Measurements from ENCODE around the gene MTHFD1L. TPM values are rescaled to one million over a fixed set of nuclear protein-coding genes. Genes with fewer than 3 reads are reported as not detected.

The MTHFD1L gene
- total and polyA plus RNA-seq, 4 experiments from 2014 or later: 3.7 to 11.1 (median 8.9) TPM

- H3K27me3 ChIP-seq (ENCODE audit: insufficient read depth, low read length): no peaks in the 10 kb centered on the region
- ChIA-PET POLR2A (ENCODE audit: partially characterized antibody) (no interaction called here), CTCF (ENCODE audit: partially characterized antibody) (no interaction called here)
- no peak overlapping the region for H3K4me3 ChIP-seq (ENCODE audit: low read length in 2 of 2)
- Mint-ChIP-seq H3K27ac (no peak overlapping the region), H3K4me3 (no peak overlapping the region), H3K27me3 (peaks cover 2 to 11% of the 10 kb centered on the region in 2 donors), H3K36me3 (no peaks in the 10 kb centered on the region), H3K4me1 (peaks cover 0 to 2% (median 0%) of the 10 kb centered on the region in 4 donors), H3K9me3 (peaks cover 0 to 3% (median 0%) of the 10 kb centered on the region in 8 donors)
- H3K9me3 ChIP-seq (ENCODE audit: control insufficient read depth in 1 of 2, low read length in 2 of 2): no peaks in the 10 kb centered on the region
- H3K27ac ChIP-seq (ENCODE audit: low read depth, low read length): no peak overlapping the region
- intact Hi-C loops (cut with micrococcal nuclease): no loop called here
- DNase-seq: no peak
- H3K4me1 ChIP-seq (ENCODE audit: insufficient read depth, low read length): no peaks in the 10 kb centered on the region
- no peaks in the 10 kb centered on the region for H3K36me3 ChIP-seq (ENCODE audit: insufficient read depth, low read length)
Measured at GRCh38 chr6:151147118-151147832, 281.8 kb downstream of the MTHFD1L start.

- Mint-ChIP-seq H3K27me3 (peaks cover 2 to 11% of the 10 kb centered on the region in 2 donors), H3K36me3 (no peaks in the 10 kb centered on the region)
Measured at GRCh38 chr6:151148111-151148510, 282.6 kb downstream of the MTHFD1L start.

GRCh38 chr6:151149793-151150192 lies 284.3 kb downstream of the MTHFD1L start:
- intact Hi-C loops (cut with micrococcal nuclease): no loop called here
- DNase-seq: no peak
- Histone ChIP-seq H3K36me3 (ENCODE audit: insufficient read depth, low read length) (no peaks in the 10 kb centered on the region), H3K4me3 (ENCODE audit: low read length in 2 of 2) (no peak overlapping the region), H3K27ac (ENCODE audit: low read depth, low read length) (no peak overlapping the region), H3K9me3 (ENCODE audit: control insufficient read depth in 1 of 2, low read length in 2 of 2) (no peaks in the 10 kb centered on the region), H3K27me3 (ENCODE audit: insufficient read depth, low read length) (no peaks in the 10 kb centered on the region), H3K4me1 (ENCODE audit: insufficient read depth, low read length) (no peaks in the 10 kb centered on the region)
- ChIA-PET POLR2A (ENCODE audit: partially characterized antibody) (no interaction called here), CTCF (ENCODE audit: partially characterized antibody) (no interaction called here)
- Mint-ChIP-seq H3K36me3 (no peaks in the 10 kb centered on the region), H3K27ac (no peak overlapping the region), H3K4me3 (no peak overlapping the region), H3K4me1 (no peaks in the 10 kb centered on the region), H3K27me3 (peaks cover 4 to 16% of the 10 kb centered on the region in 2 donors), H3K9me3 (peaks cover 0 to 3% (median 0%) of the 10 kb centered on the region in 8 donors)

More at GRCh38 chr6:151148111-151148510, 282.6 kb downstream of the MTHFD1L start:
- Histone ChIP-seq H3K4me3 (ENCODE audit: low read length in 2 of 2) (no peak overlapping the region), H3K27ac (ENCODE audit: low read depth, low read length) (no peak overlapping the region), H3K4me1 (ENCODE audit: insufficient read depth, low read length) (no peaks in the 10 kb centered on the region), H3K9me3 (ENCODE audit: control insufficient read depth in 1 of 2, low read length in 2 of 2) (no peaks in the 10 kb centered on the region), H3K27me3 (ENCODE audit: insufficient read depth, low read length) (no peaks in the 10 kb centered on the region), H3K36me3 (ENCODE audit: insufficient read depth, low read length) (no peaks in the 10 kb centered on the region)
- Mint-ChIP-seq H3K4me3 (no peak overlapping the region), H3K9me3 (peaks cover 0 to 3% (median 0%) of the 10 kb centered on the region in 8 donors), H3K27ac (no peak overlapping the region), H3K4me1 (no peaks in the 10 kb centered on the region)
- intact Hi-C loops (cut with micrococcal nuclease): no loop called here
- DNase-seq: no peak
- ChIA-PET POLR2A (ENCODE audit: partially characterized antibody) (no interaction called here), CTCF (ENCODE audit: partially characterized antibody) (no interaction called here)
